Naive B cell (primary cell): ENCODE data around the gene TP53I13. TPM values are rescaled to one million over a fixed set of nuclear protein-coding genes. Genes with fewer than 3 reads are reported as not detected.

Experiments used
- ATAC-seq, 2 donors: fragments of 150-1000 bp; cut with Tn5 transposase; 2 replicates each; pipeline ENCODE4 v1.10.0; 2021; ENCODE audit warnings: low read depth in 2 of 2, mild to moderate bottlenecking in 2 of 2, moderate library complexity in 2 of 2
- DNase-seq: peaks from one replicate; pipeline ENCODE4 v3.0.0; 2022
- H3K27ac Mint-ChIP-seq, 6 donors: one replicate each; pipeline ENCODE4 v1.8.0; 2020 to 2022; ENCODE audit warnings: mild to moderate bottlenecking in 6 of 6, mixed read lengths in 6 of 6, moderate library complexity in 5 of 6, inconsistent platforms in 2 of 6
- H3K27me3 Mint-ChIP-seq, 3 donors: one replicate each; pipeline ENCODE4 v1.8.0; 2021 to 2022; ENCODE audit warnings: mixed read lengths in 3 of 3, mild to moderate bottlenecking in 1 of 3
- H3K36me3 Mint-ChIP-seq, 2 donors: one replicate each; pipeline ENCODE4 v1.8.0; 2020 to 2022; ENCODE audit warnings: mixed read lengths in 2 of 2, inconsistent platforms in 1 of 2, mild to moderate bottlenecking in 1 of 2
- H3K4me1 Mint-ChIP-seq, 3 donors: one replicate each; pipeline ENCODE4 v1.8.0; 2020 to 2022; ENCODE audit warnings: mixed read lengths in 3 of 3, inconsistent platforms in 1 of 3, mild to moderate bottlenecking in 1 of 3, moderate library complexity in 1 of 3
- H3K4me3 Mint-ChIP-seq, 8 donors: one replicate each; pipeline ENCODE4 v1.8.0; 2020 to 2022; ENCODE audit warnings: mild to moderate bottlenecking in 8 of 8, mixed read lengths in 8 of 8, moderate library complexity in 8 of 8, inconsistent platforms in 2 of 8
- H3K9me3 Mint-ChIP-seq, 7 donors: one replicate each; pipeline ENCODE4 v1.8.0; 2020 to 2022; ENCODE audit warnings: mixed read lengths in 7 of 7, mild to moderate bottlenecking in 5 of 7, inconsistent platforms in 2 of 7, moderate library complexity in 1 of 7
- polyA plus RNA-seq, 6 donors: library from polyadenylated mRNA; unstranded; fragments of 300-500 nt; fragmentation: Illumina TruSeq; gene quantifications; one replicate each; pipeline ENCODE4 v1.2.3, GENCODE V29; 2021; ENCODE audit warnings: low read depth in 6 of 6

Gene TP53I13
- polyA plus RNA-seq, 6 donors from 2014 or later: 28.1 to 41.5 (median 38.4) TPM

DNA sequence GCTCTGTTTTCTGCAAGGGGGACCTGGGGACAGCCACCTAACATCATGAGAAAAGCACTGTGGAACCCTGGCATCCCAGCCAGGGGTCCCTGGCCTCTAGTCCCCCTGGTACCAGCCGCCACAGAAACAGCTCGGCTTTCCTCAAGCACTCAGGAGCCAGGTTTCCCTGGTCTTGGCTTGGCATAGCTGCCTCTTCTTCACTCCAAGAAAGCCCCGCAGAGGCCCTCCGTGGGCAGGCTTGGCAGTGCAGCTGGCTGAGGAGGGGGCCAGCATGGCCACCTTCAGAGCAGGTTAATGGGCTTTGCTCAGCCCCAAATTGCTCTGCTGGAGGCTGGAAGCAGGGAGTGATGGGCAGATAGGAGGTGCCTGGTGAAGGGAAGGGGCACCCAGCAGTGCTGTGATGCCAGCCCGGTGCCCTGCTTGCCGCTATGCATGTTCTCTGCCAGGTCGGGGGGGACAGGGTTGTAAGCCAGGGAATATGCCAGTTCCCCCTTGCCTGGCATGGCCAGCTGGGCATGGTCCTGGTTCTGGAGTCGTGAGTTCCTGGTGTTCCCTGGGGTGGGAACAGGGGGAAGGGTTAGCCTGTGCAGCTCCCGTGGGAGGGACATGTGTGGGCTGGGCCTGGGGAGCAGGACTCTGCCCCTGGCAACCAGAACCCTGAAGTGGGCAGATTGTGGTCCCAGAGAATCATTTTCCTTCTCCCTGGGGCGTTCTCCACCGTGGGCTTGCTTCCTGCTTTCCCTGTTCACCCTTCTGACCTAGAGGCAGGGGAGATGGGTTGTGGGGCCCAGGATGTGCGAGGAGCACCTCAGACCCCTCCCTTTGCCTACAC lies 27.7 kb downstream of the TP53I13 start:
- Mint-ChIP-seq H3K4me3 (no peak overlapping the region), H3K27me3 (peaks cover 0 to 10% (median 0%) of the 10 kb centered on the region in 3 donors), H3K27ac (no peak overlapping the region), H3K36me3 (no peaks in the 10 kb centered on the region), H3K4me1 (peaks cover 12 to 28% (median 20%) of the 10 kb centered on the region in 3 donors), H3K9me3 (no peaks in the 10 kb centered on the region)
- DNase-seq (no peak), ATAC-seq (no peak)

DNA sequence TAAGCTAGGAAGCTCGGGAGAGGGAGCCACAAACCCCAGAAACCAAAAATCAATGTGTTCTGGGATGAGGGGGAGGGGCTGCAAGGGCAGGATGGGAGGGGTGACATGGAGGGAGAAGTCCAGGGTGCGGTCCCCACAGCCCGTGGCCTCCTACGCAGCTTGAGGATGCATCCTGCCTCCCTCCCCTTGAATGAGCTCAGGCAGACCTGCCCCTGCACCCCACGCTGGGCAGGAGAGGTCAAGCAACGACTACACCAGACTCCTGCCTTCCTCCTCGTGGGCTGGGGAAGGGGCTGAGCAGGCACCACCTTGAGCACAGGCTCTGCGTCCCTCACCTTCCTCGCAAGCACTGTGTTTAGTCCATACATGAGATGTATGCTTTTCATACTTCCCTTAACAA lies 28.3 kb downstream of the TP53I13 start:
- Mint-ChIP-seq H3K9me3 (no peaks in the 10 kb centered on the region), H3K4me1 (peaks cover 6 to 22% (median 16%) of the 10 kb centered on the region in 3 donors), H3K27me3 (peaks cover 0 to 10% (median 0%) of the 10 kb centered on the region in 3 donors), H3K27ac (no peak overlapping the region), H3K36me3 (no peaks in the 10 kb centered on the region), H3K4me3 (peak overlapping the region in 1 of 8 donors; percentile 41)
- ATAC-seq: no peak
- DNase-seq: no peak

DNA sequence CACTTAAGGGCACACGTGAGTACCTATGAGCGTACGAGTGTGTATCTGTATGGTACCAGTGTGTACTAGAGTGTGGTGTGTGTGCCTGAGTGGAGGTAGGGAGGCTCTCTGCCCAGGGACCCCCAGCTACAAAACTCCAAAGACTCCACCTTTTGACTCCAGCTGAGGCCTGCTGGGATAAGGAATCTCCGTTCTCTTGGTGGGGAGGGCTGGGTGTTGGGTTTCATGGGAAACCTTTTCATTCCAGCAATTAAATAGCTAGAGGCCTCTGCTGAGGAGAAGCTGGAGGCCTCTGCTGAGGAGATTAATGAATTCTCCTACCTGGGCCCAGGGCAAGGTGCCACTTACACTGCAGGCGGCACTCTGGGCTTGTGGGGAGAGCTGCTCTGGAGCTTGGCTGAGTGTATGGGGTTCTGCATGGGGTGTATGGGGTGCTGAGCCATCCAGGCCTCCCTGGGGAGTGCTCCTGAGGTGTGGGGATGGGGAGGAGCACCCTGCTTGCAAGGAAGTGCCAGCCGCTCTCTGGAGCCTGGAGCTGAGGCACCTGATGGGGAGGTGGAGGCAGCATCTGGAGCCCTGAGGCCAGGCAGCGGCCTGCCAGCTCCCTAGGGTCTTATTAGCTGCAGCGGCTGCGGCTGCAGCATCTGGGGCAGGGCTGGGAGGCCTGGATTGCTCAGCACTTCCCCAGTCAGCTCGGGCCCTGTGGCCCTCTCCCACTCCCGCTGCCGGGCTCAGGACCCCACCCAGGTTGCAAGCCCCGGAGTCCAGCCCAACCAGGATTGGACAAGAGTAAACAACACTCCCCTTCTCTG lies 29.1 kb downstream of the TP53I13 start:
- Mint-ChIP-seq H3K36me3 (no peaks in the 10 kb centered on the region), H3K4me1 (peaks cover 5 to 16% (median 9%) of the 10 kb centered on the region in 3 donors), H3K27me3 (peaks cover 0 to 10% (median 0%) of the 10 kb centered on the region in 3 donors), H3K27ac (no peak overlapping the region), H3K9me3 (no peaks in the 10 kb centered on the region), H3K4me3 (peak overlapping the region in 1 of 8 donors; percentile 41)
- ATAC-seq (no peak), DNase-seq (no peak)

- Mint-ChIP-seq H3K27me3 (no peaks in the 10 kb centered on the region), H3K36me3 (no peaks in the 10 kb centered on the region), H3K9me3 (no peaks in the 10 kb centered on the region), H3K27ac (no peak overlapping the region), H3K4me3 (no peak overlapping the region), H3K4me1 (no peaks in the 10 kb centered on the region)
- no peak for DNase-seq
- no peak for ATAC-seq
Observed at GRCh38 chr17:29603109-29603674, 34.7 kb downstream of the TP53I13 start.

- no peak for ATAC-seq
- no peaks in the 10 kb centered on the region for H3K36me3 Mint-ChIP-seq
- H3K9me3 Mint-ChIP-seq: no peaks in the 10 kb centered on the region
- H3K4me1 Mint-ChIP-seq: no peaks in the 10 kb centered on the region
- no peaks in the 10 kb centered on the region for H3K27me3 Mint-ChIP-seq
- no peak overlapping the region for H3K4me3 Mint-ChIP-seq
- no peak for DNase-seq
- peak overlapping the region in 2 of 6 donors; percentile 67 to 80 for H3K27ac Mint-ChIP-seq
Observed at GRCh38 chr17:29607557-29608195, 39.2 kb downstream of the TP53I13 start.

GRCh38 chr17:29608986-29609385 lies 40.5 kb downstream of the TP53I13 start:
- H3K4me1 Mint-ChIP-seq: peaks cover 0 to 5% (median 4%) of the 10 kb centered on the region in 3 donors
- ATAC-seq: no peak
- H3K4me3 Mint-ChIP-seq: no peak overlapping the region
- H3K36me3 Mint-ChIP-seq: no peaks in the 10 kb centered on the region
- H3K27ac Mint-ChIP-seq: no peak overlapping the region
- no peaks in the 10 kb centered on the region for H3K9me3 Mint-ChIP-seq
- peaks cover 0 to 2% (median 0%) of the 10 kb centered on the region in 3 donors for H3K27me3 Mint-ChIP-seq
- no peak for DNase-seq

DNA sequence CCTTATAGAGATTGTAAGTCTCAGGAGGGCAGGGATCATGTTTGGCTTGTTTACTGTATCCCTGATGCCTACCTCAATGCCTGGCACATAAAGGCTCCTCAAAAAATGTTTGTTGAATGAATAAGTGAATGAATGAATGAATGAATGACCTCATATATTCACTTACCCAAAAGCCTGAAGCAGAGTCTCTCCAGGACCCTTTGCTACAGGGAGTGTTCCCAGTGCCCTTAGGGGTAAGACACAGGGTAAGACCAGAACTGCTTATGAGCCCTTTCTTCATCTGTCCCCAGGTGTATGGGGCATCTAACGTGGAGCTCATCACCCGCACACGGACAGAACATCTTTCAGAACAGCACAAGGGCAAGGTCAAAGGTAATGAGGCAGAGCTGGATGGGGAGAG lies 41.9 kb downstream of the TP53I13 start:
- peaks cover 8 to 19% (median 18%) of the 10 kb centered on the region in 3 donors for H3K4me1 Mint-ChIP-seq
- H3K9me3 Mint-ChIP-seq: no peaks in the 10 kb centered on the region
- peaks cover 0 to 15% (median 4%) of the 10 kb centered on the region in 3 donors for H3K27me3 Mint-ChIP-seq
- DNase-seq: no peak
- no peak overlapping the region for H3K27ac Mint-ChIP-seq
- no peak for ATAC-seq
- no peaks in the 10 kb centered on the region for H3K36me3 Mint-ChIP-seq
- peak overlapping the region in 1 of 8 donors; percentile 5 for H3K4me3 Mint-ChIP-seq

DNA sequence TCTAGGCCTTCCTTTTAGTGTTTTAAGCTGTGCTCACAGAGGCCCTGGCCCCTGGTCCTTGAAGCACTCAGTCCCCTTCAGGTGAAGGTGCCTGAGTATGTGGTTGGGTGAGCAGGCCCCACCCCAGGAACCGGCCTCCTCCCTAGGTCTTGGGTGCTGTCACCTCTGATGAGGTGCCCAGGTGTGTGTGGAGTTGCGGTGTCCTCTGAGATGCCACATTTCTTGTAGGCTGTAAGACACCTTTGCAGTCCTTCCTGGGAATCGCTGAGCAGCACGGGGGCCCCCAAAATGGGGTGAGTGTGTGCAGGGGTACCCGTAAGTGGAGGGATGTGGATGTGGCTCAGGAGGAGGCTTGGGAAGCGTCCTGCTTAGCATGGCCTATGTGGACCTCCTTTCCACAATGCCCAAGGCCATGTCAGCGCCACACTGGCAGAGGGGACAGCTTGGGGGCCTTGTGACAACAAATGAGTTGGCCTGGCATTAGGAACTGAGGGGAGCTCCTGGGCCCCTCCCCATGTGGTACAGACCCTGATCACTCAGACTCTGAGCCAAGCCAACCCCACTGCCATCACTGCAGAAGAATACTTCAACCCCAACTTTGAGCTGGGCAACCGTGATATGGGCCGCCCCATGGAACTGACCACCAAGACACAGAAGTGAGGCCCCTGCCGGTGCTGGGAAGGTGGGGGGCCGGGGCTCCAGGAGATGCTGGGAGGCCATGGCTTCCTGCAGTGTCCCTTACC lies 43.0 kb downstream of the TP53I13 start:
- H3K36me3 Mint-ChIP-seq: no peaks in the 10 kb centered on the region
- no peaks in the 10 kb centered on the region for H3K9me3 Mint-ChIP-seq
- peak overlapping the region in 2 of 8 donors; percentile 13 to 59 for H3K4me3 Mint-ChIP-seq
- peaks cover 2 to 22% (median 9%) of the 10 kb centered on the region in 3 donors for H3K27me3 Mint-ChIP-seq
- ATAC-seq: no peak
- no peak overlapping the region for H3K27ac Mint-ChIP-seq
- peaks cover 15 to 31% (median 28%) of the 10 kb centered on the region in 3 donors for H3K4me1 Mint-ChIP-seq
- DNase-seq: no peak

- peaks cover 7 to 26% (median 13%) of the 10 kb centered on the region in 3 donors for H3K27me3 Mint-ChIP-seq
- no peak overlapping the region for H3K27ac Mint-ChIP-seq
- DNase-seq: no peak
- peak overlapping the region in 1 of 8 donors; percentile 59 for H3K4me3 Mint-ChIP-seq
- H3K36me3 Mint-ChIP-seq: no peaks in the 10 kb centered on the region
- peaks cover 19 to 36% (median 33%) of the 10 kb centered on the region in 3 donors for H3K4me1 Mint-ChIP-seq
- H3K9me3 Mint-ChIP-seq: no peaks in the 10 kb centered on the region
- ATAC-seq: no peak
Observed at GRCh38 chr17:29612094-29612403, 43.5 kb downstream of the TP53I13 start.

- H3K4me3 Mint-ChIP-seq: peak overlapping the region in 5 of 8 donors; percentile 43 to 93 (median 68)
- no peaks in the 10 kb centered on the region for H3K36me3 Mint-ChIP-seq
- DNase-seq: no peak
- ATAC-seq: no peak
- H3K27me3 Mint-ChIP-seq: peaks cover 11 to 29% (median 16%) of the 10 kb centered on the region in 3 donors
- peaks cover 21 to 42% (median 39%) of the 10 kb centered on the region in 3 donors for H3K4me1 Mint-ChIP-seq
- no peak overlapping the region for H3K27ac Mint-ChIP-seq
- H3K9me3 Mint-ChIP-seq: no peaks in the 10 kb centered on the region
Observed at GRCh38 chr17:29612404-29613280, 44.1 kb downstream of the TP53I13 start.

DNA sequence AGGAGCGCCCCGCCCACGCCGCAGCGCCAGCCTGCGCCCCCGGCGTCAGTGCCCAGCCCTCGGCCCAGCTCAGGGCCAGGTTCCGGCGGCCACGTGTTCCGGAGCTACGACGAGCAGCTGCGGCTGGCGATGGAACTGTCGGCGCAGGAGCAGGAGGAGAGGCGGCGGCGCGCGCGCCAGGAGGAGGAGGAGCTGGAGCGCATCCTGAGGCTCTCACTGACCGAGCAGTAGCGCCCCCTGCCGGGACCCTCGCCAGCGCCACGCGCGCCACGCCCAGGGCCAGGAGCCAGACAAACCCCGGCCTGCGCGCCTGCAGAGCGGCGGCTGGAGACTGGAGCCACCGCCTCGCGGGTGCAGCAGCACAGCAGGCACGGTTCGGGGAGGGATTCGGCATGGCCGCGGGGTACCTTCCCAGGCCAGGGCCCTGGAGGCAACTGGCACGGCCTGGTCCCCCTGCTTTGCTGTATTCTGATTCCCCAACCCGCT lies 44.9 kb downstream of the TP53I13 start:
- peaks cover 11 to 29% (median 16%) of the 10 kb centered on the region in 3 donors for H3K27me3 Mint-ChIP-seq
- peaks cover 21 to 46% (median 40%) of the 10 kb centered on the region in 3 donors for H3K4me1 Mint-ChIP-seq
- DNase-seq (peak; percentile 82), ATAC-seq (peak; percentile 35 to 46)
- no peak overlapping the region for H3K27ac Mint-ChIP-seq
- peak overlapping the region in 7 of 8 donors; percentile 58 to 93 (median 73) for H3K4me3 Mint-ChIP-seq
- H3K9me3 Mint-ChIP-seq: no peaks in the 10 kb centered on the region
- no peaks in the 10 kb centered on the region for H3K36me3 Mint-ChIP-seq

- H3K27ac Mint-ChIP-seq: no peak overlapping the region
- ATAC-seq: no peak
- peaks cover 11 to 29% (median 16%) of the 10 kb centered on the region in 3 donors for H3K27me3 Mint-ChIP-seq
- no peaks in the 10 kb centered on the region for H3K36me3 Mint-ChIP-seq
- H3K4me1 Mint-ChIP-seq: peaks cover 21 to 47% (median 42%) of the 10 kb centered on the region in 3 donors
- peak overlapping the region; percentile 58 to 93 (median 72) for H3K4me3 Mint-ChIP-seq
- H3K9me3 Mint-ChIP-seq: no peaks in the 10 kb centered on the region
- DNase-seq: no peak
Observed at GRCh38 chr17:29613856-29614255, 45.4 kb downstream of the TP53I13 start.
